Amygdala (tissue), 56 donors: ENCODE measurements around the gene ATAD3B.
"Not testable (repeated sequence)": the region's sequence is repeated elsewhere in the genome, so short reads cannot be mapped to it uniquely, and the experiment has no call there.

Experiments used
- DNase-seq, 56 donors: peaks; one replicate each; lab custom pipeline; 2025; lab: John Stamatoyannopoulos, UW

ATAD3B gene

GRCh38 chr1:1527092-1527816 is 55.7 kb downstream of the ATAD3B start:
- no peak for DNase-seq

GRCh38 chr1:1528301-1529267 is 57.0 kb downstream of the ATAD3B start:
- no peak for DNase-seq

- no peak for DNase-seq
These were observed 57.8 kb downstream of the ATAD3B start for GRCh38 chr1:1529321-1529720.

GRCh38 chr1:1529936-1530335 is 58.4 kb downstream of the ATAD3B start:
- no peak for DNase-seq

- DNase-seq: no peak
These were observed 60.4 kb downstream of the ATAD3B start for GRCh38 chr1:1531947-1532346.

DNA sequence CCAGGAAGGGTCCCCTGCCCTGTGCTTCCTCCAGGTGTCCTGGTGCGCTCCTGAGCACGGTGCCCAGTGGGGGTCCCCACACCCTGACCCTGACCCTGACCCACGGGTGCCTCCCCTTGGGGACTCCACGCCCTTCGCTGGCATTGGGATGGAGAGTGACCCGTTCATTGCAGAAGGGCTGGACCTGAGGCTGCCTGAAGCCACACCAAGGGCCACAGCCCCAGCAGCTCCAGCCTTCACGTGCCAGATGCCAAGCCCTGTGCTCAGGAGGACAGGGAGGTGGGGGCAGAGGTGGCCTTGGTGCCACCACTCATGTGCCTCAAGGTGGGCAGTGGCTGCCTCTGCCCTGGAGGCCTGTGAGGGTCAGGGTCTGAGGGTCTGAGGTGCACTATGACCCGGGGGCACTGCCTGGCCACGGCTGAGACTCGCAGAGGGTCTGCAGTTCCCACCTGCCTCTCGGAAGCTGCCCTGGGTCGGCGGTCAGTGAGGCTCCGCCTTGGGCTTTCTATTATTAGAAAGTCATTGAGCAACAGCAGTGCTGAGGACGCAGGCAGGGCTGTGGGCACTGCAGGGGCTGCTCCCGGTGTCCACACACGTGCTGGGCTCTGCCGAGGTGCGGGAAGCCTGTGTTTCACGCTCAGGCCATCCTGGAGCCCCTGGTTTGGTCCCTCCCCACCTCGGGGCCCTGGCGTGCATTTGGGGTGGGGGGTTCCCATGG is 61.8 kb downstream of the ATAD3B start:
- DNase-seq: not testable (repeated sequence)

DNA sequence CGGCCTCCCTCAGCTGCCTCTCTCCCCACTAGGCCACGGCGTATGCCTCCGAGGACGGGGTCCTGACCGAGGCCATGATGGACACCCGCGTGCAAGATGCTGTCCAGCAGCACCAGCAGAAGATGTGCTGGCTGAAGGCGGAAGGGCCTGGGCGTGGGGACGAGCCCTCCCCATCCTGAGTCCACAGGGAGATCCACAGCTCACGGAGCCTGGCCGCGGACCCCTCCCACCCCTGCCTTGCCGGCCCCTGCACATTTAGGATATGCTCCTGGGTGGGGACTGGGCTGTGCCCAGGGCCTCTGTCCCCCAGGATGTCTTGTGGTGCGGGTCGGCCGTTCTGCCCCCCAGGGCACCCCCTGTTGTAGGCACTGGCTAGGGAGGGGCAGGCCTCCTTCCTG is 62.3 kb downstream of the ATAD3B start:
- DNase-seq: not testable (repeated sequence)

GRCh38 chr1:1534401-1535154 is 63.0 kb downstream of the ATAD3B start:
- DNase-seq: no peak

GRCh38 chr1:1535201-1536018 is 63.8 kb downstream of the ATAD3B start:
- no peak for DNase-seq

DNA sequence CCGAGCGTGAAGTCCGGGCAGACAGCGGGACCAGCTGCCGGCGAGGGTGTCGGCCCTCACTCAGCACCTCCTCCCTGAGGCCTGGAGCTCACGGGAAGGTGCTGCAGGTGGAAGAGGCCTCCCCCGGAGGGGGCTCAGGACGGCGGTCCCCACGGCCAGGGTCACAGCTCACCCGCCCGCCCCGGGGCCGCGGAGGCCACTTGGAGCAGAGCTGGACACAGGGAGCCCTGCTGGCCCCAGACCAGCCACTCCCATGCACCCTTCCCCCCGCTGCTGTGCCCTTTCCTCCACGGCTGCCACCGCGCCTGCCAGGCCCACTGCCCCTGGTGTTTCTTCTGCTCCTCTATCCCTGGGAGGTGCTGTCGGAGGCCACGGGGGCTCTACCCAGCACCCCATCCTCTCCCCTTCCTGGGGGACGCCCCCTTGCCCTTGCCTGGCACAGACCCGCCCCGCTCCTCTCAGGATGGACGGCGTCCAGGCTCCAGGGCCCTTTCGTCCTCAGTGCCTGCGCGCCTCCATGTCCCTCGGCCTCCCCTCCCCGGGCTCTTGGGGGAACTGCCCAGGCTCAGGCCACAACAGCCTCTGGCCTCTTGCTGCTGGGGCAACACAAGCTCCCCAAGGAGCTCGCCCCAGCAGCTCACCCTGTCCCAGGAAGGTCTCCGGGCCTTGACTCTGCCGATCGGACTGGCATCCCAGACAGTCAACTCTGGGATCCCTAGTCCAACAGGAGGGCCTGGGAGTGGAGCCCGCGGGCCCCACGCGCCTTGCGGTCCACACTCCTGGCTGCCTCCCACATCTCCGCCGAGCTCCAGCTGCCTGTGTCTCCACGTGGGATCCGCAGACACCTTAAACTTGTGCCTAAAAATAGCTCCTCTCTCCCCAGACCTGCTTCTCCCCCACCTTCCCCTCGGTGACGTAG is 64.7 kb downstream of the ATAD3B start:
- peak in 3 of 56 donors; percentile 16 to 27 (median 18) for DNase-seq

DNA sequence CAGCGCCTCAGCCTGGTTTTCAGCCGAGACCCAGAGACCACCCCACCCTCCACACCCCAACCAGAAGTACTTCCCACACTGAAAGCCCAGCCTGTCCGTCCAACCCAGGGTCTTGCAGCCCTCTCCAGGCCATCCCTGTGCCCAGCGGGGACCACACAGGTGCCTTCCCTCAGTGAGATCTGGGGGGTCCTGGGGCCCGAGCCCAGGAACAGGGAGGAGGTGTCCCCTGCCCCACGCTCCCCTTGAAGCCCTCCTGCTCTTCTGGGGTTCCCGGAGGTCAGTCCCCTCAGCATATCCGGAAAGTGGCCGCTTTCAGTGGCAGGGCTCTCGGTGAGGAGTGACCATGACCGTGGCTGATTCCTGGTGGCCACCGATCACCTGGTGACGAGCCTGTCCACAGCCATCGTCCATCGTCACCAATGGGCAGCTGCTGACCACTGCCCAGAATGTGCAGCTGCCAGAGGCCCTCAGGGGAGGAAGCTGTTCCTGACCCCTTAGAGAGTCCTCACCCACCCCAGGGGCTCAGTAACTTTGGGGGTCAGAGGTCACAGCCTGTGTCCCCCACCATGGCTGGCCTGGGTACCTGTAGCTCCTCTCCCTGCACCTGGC is 65.5 kb downstream of the ATAD3B start:
- DNase-seq: no peak

GRCh38 chr1:1537626-1538250 is 66.2 kb downstream of the ATAD3B start:
- no peak for DNase-seq

DNA sequence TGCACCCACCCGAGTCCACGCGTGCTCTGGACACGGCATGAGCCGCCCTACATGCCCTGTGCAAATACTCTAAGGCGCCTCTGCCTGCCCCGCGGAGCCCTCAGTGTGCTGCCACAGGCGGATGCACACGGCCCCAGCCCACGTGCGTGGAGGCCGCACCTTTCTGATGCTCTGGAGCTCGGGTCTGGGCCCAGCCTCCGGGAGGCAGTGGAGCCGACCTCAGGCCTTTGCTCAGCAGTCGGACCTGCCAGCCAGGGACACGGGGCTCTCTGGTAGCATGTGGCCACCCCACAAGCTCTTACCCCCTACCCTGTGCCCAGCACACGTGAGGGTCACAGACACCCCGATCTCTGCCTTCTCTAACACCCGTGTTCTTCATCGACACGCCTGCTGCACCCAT is 66.8 kb downstream of the ATAD3B start:
- DNase-seq: no peak

DNA sequence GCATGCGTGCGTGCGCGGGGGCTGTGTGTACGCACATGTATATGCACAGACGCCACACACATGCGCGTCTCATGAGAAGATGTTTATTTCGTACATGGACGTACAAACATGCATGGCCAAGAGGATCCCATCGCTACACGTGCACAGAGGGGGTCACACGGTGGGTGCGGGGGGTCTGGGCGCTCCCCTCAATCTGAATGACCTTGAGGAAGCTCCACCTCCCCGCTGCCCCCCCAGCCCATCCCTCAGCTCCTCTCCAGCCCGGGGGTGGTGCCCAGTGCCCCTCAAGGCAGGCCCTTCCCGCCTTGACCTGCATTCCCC is 67.4 kb downstream of the ATAD3B start:
- DNase-seq: no peak

GRCh38 chr1:1539310-1540089 is 67.9 kb downstream of the ATAD3B start:
- DNase-seq: peak in 11 of 56 donors; percentile 7 to 63 (median 20)

DNA sequence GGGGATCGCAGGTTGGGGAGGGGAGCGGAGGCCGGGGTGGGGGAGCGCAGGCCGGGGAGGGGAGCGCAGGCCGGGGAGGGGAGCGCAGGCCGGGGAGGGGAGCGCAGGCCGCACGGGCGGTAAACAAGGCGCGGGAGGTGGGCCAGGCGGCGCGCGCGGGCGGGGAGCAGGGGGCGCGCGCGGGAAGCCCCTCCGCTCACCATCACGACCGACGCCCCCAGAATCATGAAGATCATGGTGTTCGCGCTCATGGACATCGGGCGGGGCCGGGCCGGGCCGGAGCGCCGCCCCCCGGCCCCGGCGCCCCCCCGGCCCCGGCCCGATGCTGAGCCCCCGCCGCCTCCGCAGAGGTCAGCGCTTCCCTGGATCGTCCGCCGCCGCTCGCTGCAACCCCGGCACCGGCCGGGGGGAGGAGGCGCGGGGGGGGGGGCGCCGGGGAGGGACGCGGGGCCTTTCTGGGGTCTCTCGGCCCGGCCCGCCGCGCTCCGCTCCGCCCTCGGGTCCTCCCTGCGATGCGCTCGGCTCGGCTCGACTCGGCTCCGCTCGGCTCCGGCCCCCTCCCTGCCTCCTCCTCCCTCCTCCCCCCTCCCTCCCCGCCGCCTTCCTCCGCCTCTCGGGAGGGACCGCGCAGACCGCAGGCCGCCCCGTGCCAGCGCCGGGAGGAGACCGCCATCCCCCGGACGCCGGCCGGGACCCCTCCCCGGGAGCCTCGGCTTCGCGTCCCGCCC is 68.7 kb downstream of the ATAD3B start, which contains the start of gene TMEM240:
Gene TMEM240 (minus strand): TSS at position 535 of the 728 bp plus-strand sequence. CDS start 278 bp downstream, at position 257.
- DNase-seq: peak in 51 of 56 donors; percentile 12 to 83 (median 64)
